Effector CD8-positive, alpha-beta T cell (primary cell): ENCODE results near the gene KCNT1.

Experiments
- DNase-seq: peaks from one replicate; lab custom pipeline; 2025; lab: John Stamatoyannopoulos, UW

KCNT1 gene

DNA sequence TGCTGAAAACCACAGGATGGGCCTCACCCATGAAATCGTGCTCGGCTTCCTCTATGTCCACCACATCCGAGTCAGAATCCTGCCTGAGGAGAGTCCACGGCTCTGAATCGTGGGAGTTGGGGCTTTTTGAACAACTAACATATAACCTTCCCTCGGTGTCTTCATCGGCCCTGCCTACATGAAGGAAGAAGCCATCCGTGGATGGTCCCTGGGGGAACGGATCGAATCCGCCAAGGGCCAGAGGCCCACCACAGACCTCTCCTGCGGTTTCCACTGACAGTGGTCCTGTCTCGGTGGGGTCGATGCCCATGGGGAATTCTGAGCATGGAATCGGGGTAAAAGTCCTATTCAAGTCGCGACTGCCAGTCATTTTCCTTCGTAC is 120.4 kb downstream of the KCNT1 start:
- no peak for DNase-seq

- no peak for DNase-seq
These were observed 121.1 kb downstream of the KCNT1 start for GRCh38 chr9:135823036-135823435.

DNA sequence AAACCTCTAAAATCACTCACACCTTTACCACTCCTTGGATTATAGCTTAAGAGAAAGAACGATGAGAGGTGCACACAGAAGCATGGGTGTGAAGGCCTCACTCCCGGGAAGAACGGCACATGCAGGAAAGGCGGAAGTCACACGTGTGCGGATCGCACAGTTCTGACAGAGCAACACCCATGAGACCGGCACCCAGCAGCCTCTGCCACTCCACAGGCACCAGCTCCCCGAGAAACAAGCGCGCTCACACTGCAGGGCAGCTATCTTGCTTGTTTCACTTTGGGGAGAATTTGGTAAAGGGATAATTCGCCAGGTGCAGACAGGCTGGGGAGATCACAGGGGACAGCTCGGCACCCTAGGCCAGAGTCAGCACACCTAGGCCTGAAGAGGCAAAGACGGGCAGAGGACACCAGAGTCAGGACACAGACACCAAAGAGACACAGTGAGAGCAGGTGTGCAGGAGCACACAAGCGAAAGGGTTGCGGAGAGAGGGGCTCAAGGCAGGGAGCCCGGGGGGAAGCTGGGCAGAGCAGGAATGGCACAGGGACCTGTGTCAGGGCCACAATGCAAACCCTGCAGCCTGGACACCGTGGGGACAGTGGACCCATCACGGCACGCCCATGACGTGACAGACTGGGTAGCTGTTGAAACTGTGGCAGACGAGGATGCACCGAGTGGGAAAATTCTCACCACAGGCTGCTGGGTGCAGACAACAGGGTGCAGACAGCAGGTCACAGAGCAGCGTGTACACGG is 123.6 kb downstream of the KCNT1 start:
- no peak for DNase-seq

DNA sequence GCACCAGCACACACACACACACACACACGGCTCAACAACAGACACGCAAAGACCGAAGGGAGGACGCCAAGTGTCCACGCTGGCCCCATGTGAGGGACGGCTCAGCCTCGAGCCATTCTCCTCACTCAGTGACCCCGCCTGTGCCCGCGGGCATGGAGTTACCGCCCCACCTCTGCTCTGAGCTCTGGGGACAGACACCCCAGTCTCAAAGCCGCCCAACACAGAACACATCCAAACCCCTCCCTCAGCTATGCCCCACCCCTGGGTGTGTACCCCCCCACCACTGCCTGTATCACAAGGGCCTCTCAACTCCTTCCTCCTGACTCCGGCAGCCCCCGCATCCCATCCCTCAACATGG is 124.2 kb downstream of the KCNT1 start:
- DNase-seq = no peak

DNA sequence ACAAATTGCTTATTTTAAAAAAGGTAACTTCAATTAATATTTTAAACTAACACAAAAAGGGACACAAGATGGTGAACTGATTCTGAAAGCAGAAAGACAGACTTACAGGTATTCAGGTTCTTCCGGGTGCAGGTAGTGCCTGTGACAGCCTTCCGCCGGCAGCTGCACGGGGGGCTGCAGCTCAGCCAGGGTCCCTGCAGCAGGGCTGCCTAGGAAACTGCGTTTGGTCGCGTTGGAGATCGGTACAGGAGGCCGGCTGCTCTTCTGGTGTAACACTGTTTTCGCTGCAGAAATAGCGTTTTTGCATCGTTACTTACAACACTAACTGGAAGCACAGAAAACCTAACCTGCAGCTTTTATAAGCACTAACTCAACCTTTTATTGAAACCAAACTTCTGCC is 125.3 kb downstream of the KCNT1 start:
- DNase-seq = no peak

- no peak for DNase-seq
These were observed 126.0 kb downstream of the KCNT1 start for GRCh38 chr9:135827866-135828580.

- no peak for DNase-seq
These were observed 126.7 kb downstream of the KCNT1 start for GRCh38 chr9:135828656-135829055.

DNA sequence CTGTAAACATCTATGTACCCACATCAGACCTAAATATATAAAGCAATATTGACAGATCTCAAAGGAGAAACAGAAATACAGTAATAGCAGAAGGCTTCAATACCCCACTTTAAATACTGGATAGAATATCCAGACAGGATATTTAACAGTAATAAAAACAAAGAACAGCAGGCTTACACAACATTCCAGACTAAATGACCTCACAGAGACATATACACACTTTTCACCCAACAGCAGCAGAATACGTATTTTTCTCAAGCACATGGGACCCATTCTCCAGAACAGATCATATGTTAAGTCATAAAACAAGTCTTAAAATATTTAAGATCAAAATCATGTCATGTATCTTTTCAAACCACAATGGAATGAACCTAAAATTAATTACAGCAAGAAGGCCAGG is 128.5 kb downstream of the KCNT1 start:
- DNase-seq = no peak

- DNase-seq = no peak
These were observed 131.9 kb downstream of the KCNT1 start for GRCh38 chr9:135833864-135834263.

- DNase-seq = no peak
These were observed 133.1 kb downstream of the KCNT1 start for GRCh38 chr9:135835131-135835530.

- DNase-seq = no peak
These were observed 137.5 kb downstream of the KCNT1 start for GRCh38 chr9:135839516-135839915.

DNA sequence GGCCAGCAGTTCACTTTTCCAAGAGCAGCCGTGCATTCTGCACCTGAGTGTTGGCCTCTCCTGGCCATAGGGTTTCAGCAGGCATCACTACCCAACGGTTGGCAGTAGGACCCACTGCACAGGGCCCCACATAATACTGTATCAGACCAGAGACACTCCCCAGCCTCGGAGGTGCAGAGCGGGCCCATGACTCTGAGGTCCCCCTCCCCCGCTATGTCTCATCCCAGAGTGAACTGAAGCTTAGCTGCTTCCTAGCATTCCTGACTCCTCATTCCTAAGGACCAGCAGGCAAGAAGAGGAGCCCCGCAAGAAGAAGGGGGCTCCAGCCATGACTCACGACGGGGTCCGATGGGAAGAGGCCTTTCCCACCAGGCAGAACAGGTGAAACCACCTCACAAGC is 138.1 kb downstream of the KCNT1 start:
- DNase-seq = no peak

DNA sequence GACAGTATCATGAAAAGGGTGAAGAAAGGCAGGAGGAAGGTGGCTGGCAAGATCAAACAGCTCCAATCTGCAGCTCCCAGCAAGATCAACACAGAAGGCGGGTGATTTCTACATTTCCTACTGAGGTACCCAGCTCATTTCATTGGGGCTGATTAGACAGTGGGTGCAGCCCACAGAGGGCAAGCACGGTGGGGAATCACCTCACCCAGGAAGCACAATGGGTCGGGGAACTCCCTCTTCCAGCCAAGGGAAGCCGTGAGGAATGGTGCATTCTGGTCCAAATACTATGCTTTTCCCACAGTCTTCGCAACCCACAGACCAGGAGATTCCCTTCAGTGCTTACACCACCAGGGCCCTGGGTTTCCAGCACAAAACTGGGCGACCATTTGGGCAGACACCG is 138.6 kb downstream of the KCNT1 start:
- no peak for DNase-seq
